B cell (primary cell): ENCODE measurements around the gene TPP2. TPM values are rescaled to one million over a fixed set of nuclear protein-coding genes. Genes with fewer than 3 reads are reported as not detected.

Source experiments
- ATAC-seq: fragments of 200-7000 bp; cut with Tn5 transposase; one replicate; pipeline ENCODE4 v1.10.0; 2021; ENCODE audit warnings: low read depth, mild to moderate bottlenecking, moderate number of reproducible peaks, moderate library complexity
- CTCF ChIA-PET: fragments of 350-600 bp; sonication (Branson Sonifier 250); formaldehyde crosslinking; loops from one replicate; lab custom pipeline; 2021; ENCODE audit warnings: antibody characterized with exemption, inconsistent platforms; lab: Charles Lee
- POLR2A ChIA-PET: fragments of 350-600 bp; sonication (Branson Sonifier 250); formaldehyde crosslinking; loops from one replicate; lab custom pipeline; 2021; ENCODE audit warnings: antibody characterized with exemption; lab: Charles Lee
- DNase-seq: peaks from one replicate; pipeline ENCODE4 v3.0.0; 2013
- H2AFZ ChIP-seq: 2 replicates; pipeline ENCODE4 v1.6.1; 2012; ENCODE audit warnings: mild to moderate bottlenecking, low read depth, low read length; ENCODE audit not compliant: insufficient read depth, poor library complexity, severe bottlenecking
- H3K27ac ChIP-seq, 2 donors: 1 replicate in 1 of 2; 2 replicates in 1 of 2; pipeline ENCODE4 v1.5.1; 2012 to 2013; ENCODE audit warnings: low read length in 2 of 2, mild to moderate bottlenecking in 2 of 2, moderate library complexity in 1 of 2
- H3K27me3 ChIP-seq, 4 experiments: fragments of 200-600 bp in 1 of 4; sonication (generic) in 1 of 4; replicated peaks in 1 of 4; 1 replicate in 2 of 4; 2 replicates in 2 of 4; pipeline versions ENCODE4 v1.6.1 to v1.7.0; 2013 to 2016; ENCODE audit warnings: low read length in 3 of 4, mild to moderate bottlenecking in 2 of 4, mixed read lengths in 1 of 4, moderate library complexity in 1 of 4; ENCODE audit not compliant: insufficient read depth in 4 of 4, control insufficient read depth in 3 of 4; ENCODE audit errors: control extremely low read depth in 1 of 4
- H3K36me3 ChIP-seq, 2 experiments: replicated peaks in 1 of 2; 1 replicate in 1 of 2; 2 replicates in 1 of 2; pipeline versions ENCODE4 v1.6.1 to v1.7.1; 2013; ENCODE audit warnings: low read length in 1 of 2; ENCODE audit not compliant: insufficient read depth in 2 of 2, control insufficient read depth in 1 of 2; ENCODE audit errors: control extremely low read depth in 1 of 2, extremely low read depth in 1 of 2
- H3K4me1 ChIP-seq, 2 donors: fragments of 200-600 bp in 1 of 2; sonication (generic) in 1 of 2; 1 replicate in 1 of 2; 2 replicates in 1 of 2; pipeline versions ENCODE4 v1.5.1 to v1.6.1; 2013 to 2017; ENCODE audit warnings: low read length in 2 of 2; ENCODE audit not compliant: control insufficient read depth in 2 of 2, insufficient read depth in 2 of 2
- H3K4me2 ChIP-seq: replicated peaks from 2 replicates; pipeline ENCODE3; 2012; ENCODE audit warnings: mild to moderate bottlenecking, low read depth, low read length; ENCODE audit not compliant: poor library complexity, severe bottlenecking
- H3K4me3 ChIP-seq, 5 experiments: fragments of 200-600 bp in 1 of 5; sonication (generic) in 1 of 5; 1 replicate in 3 of 5; 2 replicates in 2 of 5; pipeline versions ENCODE4 v1.5.1 to v1.7.0; 2011 to 2016; ENCODE audit warnings: low read length in 4 of 5, mild to moderate bottlenecking in 4 of 5, low read depth in 2 of 5, control low read depth in 1 of 5, moderate library complexity in 1 of 5; ENCODE audit not compliant: insufficient read depth in 1 of 5; ENCODE audit errors: control extremely low read depth in 1 of 5, extremely low read depth in 1 of 5
- H3K79me2 ChIP-seq: fragments of 200-600 bp; sonication (generic); one replicate; pipeline ENCODE4 v1.6.0; 2016; ENCODE audit warnings: low read length; ENCODE audit not compliant: control insufficient read depth, insufficient read depth
- H3K9ac ChIP-seq: fragments of 200-600 bp; sonication (generic); 2 replicates; pipeline ENCODE4 v1.6.1; 2017; ENCODE audit warnings: mild to moderate bottlenecking, low read length, moderate library complexity
- H3K9me3 ChIP-seq, 3 donors: one replicate each; pipeline versions ENCODE4 v1.6.1 to v1.7.1; 2013; ENCODE audit warnings: low read length in 2 of 3; ENCODE audit not compliant: control insufficient read depth in 2 of 3, insufficient read depth in 1 of 3; ENCODE audit errors: control extremely low read depth in 1 of 3
- H4K20me1 ChIP-seq: 2 replicates; pipeline ENCODE4 v1.6.0; 2012; ENCODE audit warnings: mild to moderate bottlenecking, low read length; ENCODE audit not compliant: insufficient read depth, control insufficient read depth, poor library complexity, severe bottlenecking
- H3K27ac Mint-ChIP-seq: one replicate; pipeline ENCODE4 v1.8.0; 2021; ENCODE audit warnings: mixed read lengths
- H3K27me3 Mint-ChIP-seq: one replicate; pipeline ENCODE4 v1.8.0; 2021; ENCODE audit warnings: mixed read lengths
- H3K4me1 Mint-ChIP-seq: one replicate; pipeline ENCODE4 v1.8.0; 2021; ENCODE audit warnings: mixed read lengths
- H3K4me3 Mint-ChIP-seq: one replicate; pipeline ENCODE4 v1.8.0; 2021; ENCODE audit warnings: mixed read lengths
- H3K9me3 Mint-ChIP-seq: one replicate; pipeline ENCODE4 v1.8.0; 2022; ENCODE audit warnings: mixed read lengths; ENCODE audit not compliant: insufficient read depth
- CTCF ChIP-seq: fragments of 200-600 bp; IDR thresholded peaks from one replicate; pipeline ENCODE4 v1.8.0; 2022; ENCODE audit warnings: antibody characterized with exemption, mild to moderate bottlenecking
- EZH2 ChIP-seq: IDR thresholded peaks from 2 replicates; pipeline ENCODE4 v1.6.1; 2012; ENCODE audit warnings: borderline replicate concordance, low read depth, mild to moderate bottlenecking, moderate library complexity, low read length; ENCODE audit not compliant: insufficient read depth, poor library complexity, severe bottlenecking
- WGBS: methylation state at CpG from one replicate; pipeline ENCODE4 v1.1.5; 2013; ENCODE audit warnings: missing lambda C conversion rate; ENCODE audit not compliant: insufficient coverage; 5-methylcytosine and 5-hydroxymethylcytosine counted together
- intact Hi-C: fragments of 100-400 bp; cut with micrococcal nuclease; formaldehyde crosslinking; loops from one replicate; pipeline ENCODE4 v1.10.0; 2022
- polyA plus RNA-seq: library from polyadenylated mRNA; depleted of rRNA; stranded (reverse); fragments of >200 nt; gene quantifications from 2 replicates; pipeline ENCODE4 v1.2.3, GENCODE V29; 2012
- total RNA-seq, 2 donors: library from RNA; stranded (reverse); fragments of 120-200 nt in 1 of 2; gene quantifications; 1 replicate in 1 of 2; 2 replicates in 1 of 2; pipeline versions ENCODE4 v1.2.3 to v1.2.4, GENCODE V29; 2013 to 2022

The TPP2 gene
- total and polyA plus RNA-seq, 2 donors (not counting 1 experiment from before 2014, with no cell fraction given), result 22.1 to 51.1 TPM

- no peaks in the 10 kb centered on the region for H4K20me1 ChIP-seq
- no peak overlapping the region for H3K27ac ChIP-seq
- H3K4me1 ChIP-seq, result no peaks in the 10 kb centered on the region
- Mint-ChIP-seq H3K9me3 (no peaks in the 10 kb centered on the region), H3K4me1 (no peaks in the 10 kb centered on the region), H3K4me3 (no peak overlapping the region), H3K27me3 (peaks cover 51% of the 10 kb centered on the region), H3K27ac (no peak overlapping the region)
- peaks cover 0 to 15% (median 4%) of the 10 kb centered on the region in 4 experiments for H3K27me3 ChIP-seq
- ATAC-seq (no peak), DNase-seq (no peak)
- no peaks in the 10 kb centered on the region for H3K36me3 ChIP-seq
- no peak for TF ChIP-seq EZH2
- no peak for TF ChIP-seq CTCF
- 97% methylated on average over 4 of the region's 4 CpGs for WGBS
- no peaks in the 10 kb centered on the region for H3K79me2 ChIP-seq
- H2AFZ ChIP-seq, result no peak overlapping the region
- H3K9me3 ChIP-seq, result no peaks in the 10 kb centered on the region
- POLR2A ChIA-PET, result no interaction called here
- H3K4me2 ChIP-seq, result no peak overlapping the region
- H3K9ac ChIP-seq, result no peak overlapping the region
- H3K4me3 ChIP-seq, result no peak overlapping the region
- CTCF ChIA-PET, result no interaction called here
- intact Hi-C loops, result no loop called here
These were observed 94.1 kb downstream of the TPP2 start for GRCh38 chr13:102690883-102691282.

- Histone ChIP-seq H3K4me2 (no peak overlapping the region), H2AFZ (no peak overlapping the region), H3K9me3 (no peaks in the 10 kb centered on the region), H3K27ac (no peak overlapping the region), H3K27me3 (peaks cover 0 to 15% (median 4%) of the 10 kb centered on the region in 4 experiments), H3K4me3 (no peak overlapping the region), H3K9ac (no peak overlapping the region), H3K36me3 (no peaks in the 10 kb centered on the region), H3K4me1 (no peaks in the 10 kb centered on the region), H3K79me2 (no peaks in the 10 kb centered on the region), H4K20me1 (no peaks in the 10 kb centered on the region)
- ATAC-seq (no peak), DNase-seq (no peak)
- CTCF ChIA-PET, result no interaction called here
- H3K9me3 Mint-ChIP-seq, result no peaks in the 10 kb centered on the region
- H3K27me3 Mint-ChIP-seq, result peaks cover 64% of the 10 kb centered on the region
- TF ChIP-seq EZH2, result no peak
- TF ChIP-seq CTCF, result no peak
- 67% methylated on average over 1 of the region's 2 CpGs for WGBS
- intact Hi-C loops, result no loop called here
- H3K4me1 Mint-ChIP-seq, result no peaks in the 10 kb centered on the region
- no peak overlapping the region for H3K27ac Mint-ChIP-seq
- no peak overlapping the region for H3K4me3 Mint-ChIP-seq
- POLR2A ChIA-PET, result no interaction called here
These were observed 95.7 kb downstream of the TPP2 start for GRCh38 chr13:102692491-102692826.
